Measurements from ENCODE around the gene UTP14C. TPM values are rescaled to one million over a fixed set of nuclear protein-coding genes. Genes with fewer than 3 reads are reported as not detected.

The UTP14C gene
- total RNA-seq, 4 donors from 2014 or later: 6.3 to 11.8 (median 8.5) TPM

DNA sequence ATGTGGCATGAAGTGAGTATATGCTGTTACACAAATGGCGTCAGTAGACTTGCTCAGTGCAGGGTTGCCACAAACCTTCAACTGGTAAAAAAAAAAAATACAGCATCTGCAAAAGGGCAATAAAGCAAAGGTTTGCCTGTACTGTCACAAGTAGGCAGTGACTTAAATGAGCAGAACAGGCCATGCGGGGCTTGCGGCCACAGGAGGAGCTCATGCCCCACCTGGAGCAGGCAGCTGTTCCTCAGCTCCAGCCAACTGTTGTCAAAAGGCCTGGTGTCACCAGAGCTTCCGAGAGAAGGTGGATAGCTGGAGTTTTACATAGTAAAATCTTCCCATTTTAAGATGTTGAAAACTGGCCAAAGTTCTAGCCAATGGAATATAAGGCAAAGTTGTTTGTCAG, 20.9 kb upstream of the UTP14C start:
- peaks cover 0 to 16% (median 4%) of the 10 kb centered on the region in 3 donors for H3K4me1 ChIP-seq
- 82 to 86% methylated on average over 4 of the region's 4 CpGs for WGBS, 2 donors
- no peak overlapping the region for H3K4me3 ChIP-seq
- no peaks in the 10 kb centered on the region for H3K36me3 ChIP-seq
- H3K27ac ChIP-seq: no peak overlapping the region
- H3K9me3 ChIP-seq: no peaks in the 10 kb centered on the region
- H3K27me3 ChIP-seq: peaks cover 0 to 9% (median 0%) of the 10 kb centered on the region in 4 donors
- DNase-seq: no peak
- intact Hi-C loops (cut with DNase I): no loop called here
- TF ChIP-seq, protein P1, sequence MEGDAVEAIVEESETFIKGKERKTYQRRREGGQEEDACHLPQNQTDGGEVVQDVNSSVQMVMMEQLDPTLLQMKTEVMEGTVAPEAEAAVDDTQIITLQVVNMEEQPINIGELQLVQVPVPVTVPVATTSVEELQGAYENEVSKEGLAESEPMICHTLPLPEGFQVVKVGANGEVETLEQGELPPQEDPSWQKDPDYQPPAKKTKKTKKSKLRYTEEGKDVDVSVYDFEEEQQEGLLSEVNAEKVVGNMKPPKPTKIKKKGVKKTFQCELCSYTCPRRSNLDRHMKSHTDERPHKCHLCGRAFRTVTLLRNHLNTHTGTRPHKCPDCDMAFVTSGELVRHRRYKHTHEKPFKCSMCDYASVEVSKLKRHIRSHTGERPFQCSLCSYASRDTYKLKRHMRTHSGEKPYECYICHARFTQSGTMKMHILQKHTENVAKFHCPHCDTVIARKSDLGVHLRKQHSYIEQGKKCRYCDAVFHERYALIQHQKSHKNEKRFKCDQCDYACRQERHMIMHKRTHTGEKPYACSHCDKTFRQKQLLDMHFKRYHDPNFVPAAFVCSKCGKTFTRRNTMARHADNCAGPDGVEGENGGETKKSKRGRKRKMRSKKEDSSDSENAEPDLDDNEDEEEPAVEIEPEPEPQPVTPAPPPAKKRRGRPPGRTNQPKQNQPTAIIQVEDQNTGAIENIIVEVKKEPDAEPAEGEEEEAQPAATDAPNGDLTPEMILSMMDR (IDR thresholded peaks at IDR 0.05): no peak
- TF ChIP-seq POLR2A (IDR thresholded peaks at IDR 0.05): no peak

DNA sequence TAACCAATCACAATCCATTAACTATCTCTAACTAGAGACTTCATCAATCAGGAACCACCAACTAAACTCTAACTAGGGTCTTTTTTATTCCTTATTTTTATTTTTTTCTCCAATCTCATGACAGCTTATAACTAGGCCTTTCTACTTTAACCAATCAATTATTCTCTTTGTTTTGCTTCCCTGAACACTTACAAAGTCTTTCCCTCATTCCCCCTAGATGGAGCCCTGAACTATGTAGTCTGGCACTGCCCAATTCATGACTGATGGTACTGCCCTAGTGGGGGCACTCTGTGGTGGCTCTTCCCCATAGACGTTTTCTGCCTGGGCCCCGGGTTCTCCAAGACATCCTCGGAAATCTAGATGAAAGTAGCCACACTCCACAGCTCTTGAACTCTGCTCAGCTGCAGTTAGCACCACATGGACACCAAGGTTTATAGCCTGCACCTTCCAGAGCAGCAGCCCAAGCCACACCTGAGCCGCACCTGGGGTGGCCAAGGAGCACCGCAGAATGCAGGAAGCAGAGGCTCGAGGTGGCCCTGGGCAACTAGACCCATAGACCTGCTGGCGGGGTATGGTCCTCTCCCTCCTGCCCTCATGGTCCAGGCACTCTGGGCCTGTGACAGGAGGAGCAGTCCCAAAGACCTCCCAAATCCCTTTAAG, 19.9 kb upstream of the UTP14C start:
- peaks cover 0 to 15% (median 0%) of the 10 kb centered on the region in 4 donors for H3K27me3 ChIP-seq
- H3K4me1 ChIP-seq: peaks cover 0 to 6% (median 2%) of the 10 kb centered on the region in 3 donors
- H3K9me3 ChIP-seq: no peaks in the 10 kb centered on the region
- 85 to 89% methylated on average over 2 to 5 of the region's 7 CpGs for WGBS, 2 donors
- H3K36me3 ChIP-seq: no peaks in the 10 kb centered on the region
- H3K4me3 ChIP-seq: no peak overlapping the region
- no peak for DNase-seq
- intact Hi-C loops (cut with DNase I): loop anchor here (5.0 kb wide), 1 partner anchor 123 kb away; the partner anchor contains the start of gene NEK5
- no peak overlapping the region for H3K27ac ChIP-seq
- no peak for TF ChIP-seq POLR2A (IDR thresholded peaks at IDR 0.05)
- TF ChIP-seq, protein P1 (IDR thresholded peaks at IDR 0.05): no peak

DNA sequence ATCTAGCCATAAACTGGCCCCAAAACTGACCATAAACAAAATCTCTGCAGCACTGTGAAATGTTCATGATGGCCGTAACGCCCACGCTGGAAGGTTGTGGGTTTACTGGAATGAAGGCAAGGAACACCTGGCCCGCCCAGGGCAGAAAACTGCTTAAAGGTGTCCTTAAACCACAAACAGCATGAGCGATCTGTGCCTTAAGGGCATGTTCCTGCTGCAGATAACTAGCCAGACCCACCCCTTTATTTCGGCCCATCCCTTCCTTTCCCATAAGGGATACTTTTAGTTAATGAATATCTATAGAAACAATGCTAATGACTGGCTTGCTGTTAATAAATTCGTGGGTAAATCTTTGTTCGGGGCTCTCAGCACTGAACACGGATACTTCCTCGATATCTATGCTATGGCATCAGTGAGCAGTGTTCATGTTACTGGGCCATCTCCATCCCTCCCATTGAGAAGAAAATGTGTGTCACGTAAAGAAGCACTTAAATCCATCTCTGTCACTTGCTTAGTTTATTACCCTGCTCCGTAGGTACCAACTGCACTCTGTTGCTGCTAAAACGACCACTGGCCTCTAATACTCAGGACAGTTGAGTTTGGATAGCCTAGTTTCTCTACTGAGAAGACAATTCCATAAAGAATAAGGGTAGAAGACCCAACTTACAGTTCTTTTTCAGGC, 18.5 kb upstream of the UTP14C start:
- H3K4me1 ChIP-seq: peaks cover 0 to 11% (median 2%) of the 10 kb centered on the region in 3 donors
- peaks cover 0 to 17% (median 0%) of the 10 kb centered on the region in 4 donors for H3K27me3 ChIP-seq
- DNase-seq: no peak
- H3K9me3 ChIP-seq: no peaks in the 10 kb centered on the region
- H3K27ac ChIP-seq: no peak overlapping the region
- TF ChIP-seq POLR2A (IDR thresholded peaks at IDR 0.05): no peak
- TF ChIP-seq, protein P1 (IDR thresholded peaks at IDR 0.05): no peak
- H3K4me3 ChIP-seq: no peak overlapping the region
- WGBS, 2 donors: 77 to 85% methylated on average over 12 to 13 of the region's 13 CpGs
- intact Hi-C loops (cut with DNase I): loop anchor here (5.0 kb wide), 1 partner anchor 121 kb away; the partner anchor contains the start of gene NEK5
- H3K36me3 ChIP-seq: no peaks in the 10 kb centered on the region

DNA sequence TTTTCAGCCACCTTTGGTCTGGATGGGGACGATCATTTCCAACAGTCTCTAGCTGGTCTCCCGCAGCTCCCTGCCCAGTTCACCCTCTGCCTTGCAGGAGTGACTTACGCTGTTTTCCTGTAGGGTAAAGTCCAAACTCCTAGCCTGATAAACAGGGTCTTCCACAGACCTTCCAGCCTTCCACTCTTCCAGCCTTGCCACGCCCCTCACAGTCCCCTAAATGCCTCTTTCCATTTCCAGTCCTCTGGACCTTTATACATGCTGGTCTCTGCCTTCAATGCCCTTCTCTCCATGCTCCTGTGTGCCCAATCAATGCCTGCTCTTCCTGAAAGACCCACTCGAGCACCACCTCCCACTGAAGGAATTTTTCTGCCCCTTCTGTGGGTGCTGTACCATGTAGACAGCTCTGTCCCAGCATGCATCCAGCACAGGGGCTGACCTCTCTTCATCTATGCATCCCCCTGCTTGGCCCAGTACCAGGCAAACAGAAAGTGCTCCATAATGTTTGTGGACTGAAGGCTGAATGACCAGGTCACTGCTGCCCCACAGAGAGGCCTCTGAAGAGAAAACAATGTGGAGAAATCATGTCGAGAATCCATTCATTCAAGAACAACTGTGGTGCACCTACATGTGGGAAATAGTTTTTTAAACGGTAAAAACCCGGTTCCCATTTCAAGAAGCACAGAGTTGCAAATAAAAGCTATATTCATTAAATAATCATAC, 17.8 kb upstream of the UTP14C start:
- H3K27ac ChIP-seq: no peak overlapping the region
- H3K4me3 ChIP-seq: no peak overlapping the region
- intact Hi-C loops (cut with DNase I): loop anchor here (5.0 kb wide), 1 partner anchor 121 kb away; the partner anchor contains the start of gene NEK5
- WGBS, 2 donors: 73 to 80% methylated on average over 8 of the region's 8 CpGs
- H3K9me3 ChIP-seq: no peaks in the 10 kb centered on the region
- H3K27me3 ChIP-seq: peaks cover 0 to 23% (median 0%) of the 10 kb centered on the region in 4 donors
- no peaks in the 10 kb centered on the region for H3K36me3 ChIP-seq
- no peak for DNase-seq
- TF ChIP-seq, protein P1 (IDR thresholded peaks at IDR 0.05): no peak
- TF ChIP-seq POLR2A (IDR thresholded peaks at IDR 0.05): no peak
- peaks cover 0 to 17% (median 3%) of the 10 kb centered on the region in 3 donors for H3K4me1 ChIP-seq
